GM19238 (cell line): Measurements from ENCODE around the gene IFFO2.
"Not testable (repeated sequence)": the region's sequence is repeated elsewhere in the genome, so short reads cannot be mapped to it uniquely, and the experiment has no call there.

Experiments
- DNase-seq: peaks from one replicate; pipeline ENCODE4 v3.0.0; 2011; ENCODE audit warnings: low spot score; ENCODE audit not compliant: insufficient read length

The IFFO2 gene

DNA sequence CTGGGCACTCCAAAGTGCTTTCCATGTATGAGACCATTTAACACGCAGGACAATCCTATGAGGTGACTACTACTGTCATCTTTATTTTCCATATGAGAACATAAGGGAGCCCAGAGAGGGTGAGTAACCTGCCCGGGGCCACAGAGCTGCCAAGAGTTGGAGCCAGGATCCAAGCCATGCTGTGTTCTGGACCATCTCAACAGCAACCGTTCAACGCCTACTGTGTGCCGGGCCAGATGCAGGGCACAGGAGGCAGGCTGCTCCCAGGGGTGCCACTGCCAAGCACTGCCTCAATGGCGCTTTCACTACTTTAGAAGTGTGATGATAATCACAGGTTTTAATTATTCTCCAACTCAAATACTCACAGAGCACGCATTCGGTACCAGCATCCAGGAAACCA lies 57.9 kb downstream of the IFFO2 start:
- DNase-seq: no peak

DNA sequence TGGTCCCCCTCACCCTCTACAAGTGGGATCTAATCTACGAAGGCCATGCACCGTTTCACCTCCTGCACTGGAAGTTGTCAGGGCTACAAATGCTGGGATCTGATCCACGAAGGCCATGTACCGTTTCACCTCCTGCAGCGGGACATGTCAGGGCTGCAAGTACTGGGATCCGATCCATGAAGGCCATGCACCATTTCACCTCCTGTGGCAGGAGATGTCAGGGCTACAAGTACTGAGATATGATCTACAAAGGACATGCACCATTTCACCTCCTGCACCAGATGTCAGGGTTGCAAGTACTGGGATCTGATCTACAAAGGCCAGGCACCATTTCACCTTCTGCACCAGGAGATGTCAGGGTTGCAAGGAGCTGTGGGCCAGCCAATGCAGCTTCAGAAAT lies 61.2 kb downstream of the IFFO2 start:
- no peak for DNase-seq

DNA sequence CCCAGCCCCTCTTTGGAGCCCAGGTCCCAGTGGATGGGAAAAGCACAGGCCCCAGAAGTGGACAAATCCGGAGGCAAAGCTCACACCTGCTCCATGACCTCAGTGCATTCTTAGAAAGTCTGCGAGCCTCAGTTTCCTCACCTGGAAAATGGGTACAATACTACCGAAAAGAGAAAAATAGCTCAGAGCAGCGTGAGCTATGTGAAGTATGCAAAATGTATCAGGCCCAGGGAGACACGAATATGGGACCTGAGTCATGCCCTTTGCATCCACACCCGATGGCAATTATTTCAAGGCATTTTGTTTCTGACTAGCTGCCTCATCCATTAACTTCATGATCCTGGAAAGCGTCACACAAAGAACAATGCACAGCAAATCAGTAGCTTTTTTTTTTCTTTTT lies 63.4 kb downstream of the IFFO2 start:
- no peak for DNase-seq

DNA sequence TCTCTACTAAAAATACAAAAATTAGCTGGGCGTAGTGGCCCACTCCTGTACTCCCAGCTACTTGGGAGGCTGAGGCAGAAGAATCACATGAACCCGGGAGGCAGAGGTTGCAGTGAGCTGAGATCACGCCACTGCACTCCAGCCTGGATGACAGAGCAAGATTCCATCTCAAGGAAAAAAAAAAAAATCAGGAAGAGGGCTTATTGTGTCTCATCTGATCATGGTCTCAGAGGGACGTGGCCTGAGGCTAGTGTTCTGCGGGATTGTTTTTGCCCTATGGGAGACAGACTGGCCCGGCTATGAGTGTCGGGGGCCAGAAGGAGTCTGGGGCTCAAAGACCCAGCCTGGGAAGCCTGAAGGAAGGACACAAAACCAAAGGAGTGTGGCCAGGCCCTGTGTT lies 64.6 kb downstream of the IFFO2 start:
- not testable (repeated sequence) for DNase-seq

DNA sequence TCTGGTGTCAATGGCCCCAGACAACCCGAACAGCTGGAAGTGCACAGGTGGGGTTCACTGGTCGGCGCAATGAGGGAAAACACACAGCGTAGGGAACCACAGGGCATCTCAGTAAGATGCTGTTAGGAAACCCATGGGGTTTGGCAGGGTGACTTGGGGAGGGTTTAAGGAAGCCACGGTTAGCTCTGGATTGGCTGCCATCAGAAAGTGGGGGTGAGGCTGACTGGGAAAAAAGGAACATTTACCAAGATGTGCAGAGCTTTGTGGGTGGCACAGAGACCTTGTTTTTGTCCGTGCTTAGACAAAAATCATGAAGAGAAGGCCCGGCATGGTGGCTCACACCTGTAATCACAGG lies 65.1 kb downstream of the IFFO2 start:
- no peak for DNase-seq

DNA sequence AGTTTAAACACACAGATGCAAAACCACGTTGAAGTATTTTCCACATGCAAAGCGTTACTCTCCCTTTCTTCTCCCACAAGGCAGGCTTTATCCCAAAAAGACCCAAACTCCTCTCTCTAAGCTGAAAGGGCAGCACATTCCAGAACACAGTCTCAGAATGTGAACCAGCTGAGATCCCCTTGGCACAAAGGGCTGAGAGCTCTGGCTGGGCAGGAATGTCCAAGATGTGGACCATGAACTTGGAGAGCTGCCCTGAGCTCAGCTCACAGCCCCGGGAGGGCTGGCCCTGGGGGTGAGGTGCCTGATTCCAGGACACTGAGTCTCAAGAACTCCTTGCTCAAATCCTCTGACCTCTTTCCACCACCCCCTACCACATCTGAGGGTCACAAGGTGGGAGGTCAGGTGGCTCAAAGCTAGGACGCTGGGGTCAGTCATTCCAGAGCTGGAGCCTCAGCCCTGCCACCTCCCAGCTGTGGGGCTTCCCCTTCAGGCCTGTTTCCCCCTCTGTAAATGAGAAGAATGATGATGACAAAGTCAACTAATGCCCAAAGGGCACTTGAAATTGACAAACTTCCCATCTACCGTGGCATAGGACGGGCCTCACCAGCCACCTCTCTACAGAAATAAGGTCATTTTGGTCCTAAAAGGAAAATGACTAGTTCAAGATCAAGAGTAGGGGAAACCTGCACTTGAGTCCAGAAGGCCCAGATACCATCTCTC lies 65.6 kb downstream of the IFFO2 start:
- DNase-seq: no peak

DNA sequence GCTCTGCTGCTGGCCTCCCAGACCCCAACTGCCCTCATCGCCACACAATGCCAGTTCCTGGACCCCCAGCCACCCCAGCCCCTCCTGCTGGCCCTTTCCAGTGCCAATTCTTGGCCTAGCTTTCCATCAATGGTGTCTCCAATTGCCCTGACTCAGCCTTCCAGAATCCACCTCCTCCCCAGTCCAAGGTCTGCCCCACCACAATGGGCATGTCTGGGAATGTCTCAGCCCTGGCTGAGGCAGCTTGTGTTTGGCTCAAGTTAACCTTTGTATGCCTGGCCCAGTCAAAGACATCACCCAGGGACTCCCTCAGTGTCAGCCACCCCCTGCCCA lies 70.5 kb downstream of the IFFO2 start:
- DNase-seq: no peak

DNA sequence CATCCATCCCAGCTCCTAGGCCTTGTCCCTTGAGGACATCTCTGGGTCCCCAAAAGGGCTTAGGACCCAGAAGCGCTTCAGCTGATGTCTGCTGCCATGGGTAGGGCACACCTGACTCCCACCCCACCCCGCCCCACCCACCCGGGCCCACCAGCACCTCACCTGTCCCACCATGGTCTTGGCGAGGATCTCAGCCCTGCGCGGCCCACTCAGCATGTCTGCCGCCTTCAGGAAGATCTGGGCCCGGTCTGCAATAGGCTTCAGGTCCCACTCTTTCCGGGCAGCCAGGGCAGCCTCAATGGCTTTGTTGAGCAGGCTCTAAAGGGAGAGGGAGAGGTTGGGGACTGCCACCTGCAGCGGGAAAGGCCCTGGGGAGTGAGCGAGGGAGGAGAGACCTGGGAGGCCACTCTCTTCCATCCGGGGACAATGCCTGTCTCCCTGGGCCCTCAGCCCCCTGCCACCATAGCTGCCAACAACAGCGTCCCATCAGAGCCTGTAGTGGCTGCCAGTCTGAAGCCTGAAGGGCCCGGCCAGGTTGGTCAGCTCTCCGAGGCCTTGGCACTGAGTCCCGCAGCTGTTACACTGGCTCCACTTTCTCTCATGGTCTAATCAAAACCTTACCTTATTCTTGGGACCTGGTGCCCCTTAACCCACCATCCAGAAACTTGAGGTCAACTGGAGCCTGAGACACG lies 71.0 kb downstream of the IFFO2 start:
- DNase-seq: no peak

DNA sequence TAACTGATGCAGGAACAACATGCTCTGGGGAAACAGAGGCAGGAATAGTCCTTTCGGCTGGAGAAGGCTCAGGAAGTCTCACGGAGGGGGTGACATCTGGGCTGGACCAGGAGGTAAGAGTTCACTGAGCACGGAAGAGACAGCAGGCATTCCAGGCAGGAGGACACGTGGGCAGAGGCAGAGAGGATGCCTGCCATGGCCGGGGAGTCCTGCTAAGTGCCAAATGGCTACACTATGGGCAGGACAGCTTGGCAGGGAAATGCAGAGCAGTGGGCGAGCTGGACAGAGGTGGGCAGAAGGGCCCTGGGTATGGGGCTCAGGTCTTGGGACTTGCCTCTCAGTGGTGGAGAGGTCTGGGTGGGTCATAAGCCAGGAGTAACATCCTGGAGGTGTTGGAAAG lies 71.7 kb downstream of the IFFO2 start:
- no peak for DNase-seq

DNA sequence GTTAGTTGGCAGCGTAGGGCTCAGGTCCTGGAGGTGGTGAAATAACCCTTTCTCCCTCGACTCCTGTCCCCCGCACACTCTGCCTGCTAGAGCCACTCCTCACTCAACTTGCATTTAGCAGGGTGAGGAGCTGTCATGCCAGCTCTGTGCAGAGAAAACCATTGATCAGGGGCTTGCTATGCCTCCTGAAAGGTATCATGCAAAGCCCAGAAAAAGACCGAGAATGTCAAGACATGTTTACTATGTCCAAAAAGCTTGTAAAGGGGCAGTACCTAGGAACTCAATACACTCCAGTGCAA lies 72.1 kb downstream of the IFFO2 start:
- DNase-seq: no peak

DNA sequence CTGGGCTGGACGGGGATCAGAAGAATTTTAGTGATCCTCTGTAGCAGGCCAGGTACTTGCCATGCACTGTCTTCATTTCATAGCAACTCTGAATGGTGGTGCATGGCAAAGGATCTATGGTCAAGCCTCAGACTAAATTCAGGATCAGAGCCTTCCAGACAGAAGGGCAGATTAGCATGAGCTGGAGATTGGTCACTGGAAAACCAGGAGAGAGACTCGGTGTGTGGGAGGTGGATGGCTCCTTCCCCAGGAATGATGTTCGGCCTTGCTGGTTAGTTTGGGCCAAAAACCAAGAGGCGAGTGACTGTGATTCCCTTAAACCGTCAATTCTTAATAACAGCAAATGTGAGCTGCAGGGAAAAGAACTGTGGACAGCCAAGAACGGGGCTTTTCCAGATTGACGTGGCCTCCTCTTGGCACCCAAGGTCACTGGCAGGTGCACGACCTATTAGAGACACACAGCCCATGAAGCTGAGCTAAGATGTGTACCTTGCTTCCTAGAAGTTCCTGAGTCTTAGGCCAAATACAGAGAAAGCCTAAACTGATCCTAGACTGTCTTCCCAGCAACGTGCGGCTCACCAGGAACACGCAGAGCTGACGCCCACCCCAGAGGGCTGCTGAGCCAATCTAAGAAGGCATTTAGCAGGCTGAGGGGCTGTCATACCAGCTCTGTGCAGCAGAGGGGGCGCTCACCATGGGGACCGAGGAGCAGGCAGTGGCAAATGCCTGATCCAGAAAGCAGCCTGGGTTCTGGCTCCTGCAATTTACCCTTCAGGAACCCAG lies 72.6 kb downstream of the IFFO2 start:
- DNase-seq: peak; percentile 51

DNA sequence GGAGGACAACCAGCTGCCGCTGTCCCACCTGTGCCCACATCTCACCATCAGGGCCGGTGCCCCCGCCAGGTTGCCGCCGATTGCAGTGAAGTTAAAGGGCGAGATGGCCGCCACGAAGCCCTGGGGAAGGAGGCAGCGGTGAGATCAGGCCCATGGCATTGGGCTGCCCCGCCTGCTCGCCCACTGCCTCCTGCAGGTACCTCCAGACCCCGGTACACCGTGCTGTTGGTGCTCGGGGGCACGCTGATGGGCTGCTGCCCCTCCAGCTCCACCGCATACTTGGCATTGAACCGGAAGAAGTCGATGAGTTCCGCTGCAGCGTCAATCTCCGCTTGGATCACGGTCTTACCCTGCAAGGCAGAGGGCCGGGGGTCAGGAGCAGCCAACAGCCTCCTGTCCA lies 73.4 kb downstream of the IFFO2 start:
- DNase-seq: no peak

DNA sequence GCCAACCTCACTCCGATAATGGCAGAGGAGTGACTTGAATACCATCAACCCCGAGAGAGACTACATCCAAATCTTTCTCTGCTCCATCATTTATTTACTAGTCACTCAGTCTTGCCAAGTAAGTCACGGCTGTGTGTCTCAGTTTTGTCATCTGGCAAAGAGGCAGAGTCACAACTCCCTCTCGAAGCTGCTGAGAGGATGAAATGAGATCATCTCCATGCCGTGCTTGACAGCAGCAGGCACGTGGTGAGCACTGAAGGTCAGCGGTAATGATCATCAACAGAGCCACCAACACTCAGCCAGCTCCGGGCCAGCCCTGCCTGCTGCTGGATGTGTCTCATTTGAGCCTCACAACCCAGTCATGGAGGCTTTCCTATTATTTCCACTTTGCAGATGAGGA lies 74.0 kb downstream of the IFFO2 start:
- no peak for DNase-seq

DNA sequence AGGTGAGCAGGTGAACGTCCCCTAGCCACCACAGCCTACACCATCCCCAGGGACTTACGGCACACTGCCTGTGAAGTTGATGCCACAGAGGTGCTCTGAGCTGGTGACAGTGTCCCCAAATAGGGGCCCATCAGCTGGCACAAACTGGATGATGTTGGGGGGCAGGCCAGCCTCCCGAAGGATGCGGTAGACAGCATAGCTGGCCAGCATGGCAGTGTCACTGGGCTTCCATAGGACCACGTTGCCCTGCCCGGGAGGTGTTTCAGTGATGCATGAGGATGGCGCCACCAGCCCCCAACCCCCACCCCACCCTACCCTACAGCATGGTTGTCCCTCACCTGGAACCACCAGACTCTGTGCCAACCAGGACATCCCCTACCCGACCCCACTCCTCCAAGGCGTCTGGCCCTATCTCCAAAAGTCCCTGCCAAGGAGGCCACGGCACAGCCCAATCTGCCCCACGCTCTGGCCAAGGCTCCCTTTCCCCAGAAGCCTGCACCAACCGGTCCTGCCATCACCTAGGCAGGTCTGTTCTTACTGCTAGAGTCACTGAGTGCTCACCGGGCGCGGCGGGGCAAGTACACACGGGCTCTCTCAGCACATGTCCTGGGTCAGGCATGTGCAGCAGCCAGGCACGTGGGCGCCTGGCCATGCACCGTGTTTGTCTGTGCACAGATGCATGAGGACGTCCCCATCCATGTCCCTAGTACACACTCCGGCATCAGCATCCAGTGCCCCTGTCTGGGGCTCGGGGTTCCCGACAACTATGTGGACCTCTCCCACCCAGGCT lies 74.6 kb downstream of the IFFO2 start:
- DNase-seq: no peak

DNA sequence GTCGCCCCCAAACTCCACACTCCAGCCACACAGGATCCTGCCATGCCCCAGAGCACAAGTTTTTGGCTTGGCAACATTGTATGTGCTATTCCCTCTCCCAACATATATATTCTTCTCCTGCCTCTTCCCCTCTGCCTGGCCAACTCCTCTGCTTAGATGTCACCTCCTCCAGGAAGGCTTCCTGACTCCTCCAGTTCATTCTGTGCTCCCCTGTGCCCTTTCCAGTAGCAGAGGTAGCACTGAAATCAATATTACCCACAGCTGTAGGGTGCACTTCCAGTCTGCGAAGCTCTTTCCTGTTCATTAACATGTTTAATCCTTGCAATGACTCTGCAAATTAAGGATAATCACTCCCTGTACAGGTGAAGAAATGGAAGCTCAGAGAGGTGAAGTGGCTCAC lies 75.3 kb downstream of the IFFO2 start:
- DNase-seq: no peak

DNA sequence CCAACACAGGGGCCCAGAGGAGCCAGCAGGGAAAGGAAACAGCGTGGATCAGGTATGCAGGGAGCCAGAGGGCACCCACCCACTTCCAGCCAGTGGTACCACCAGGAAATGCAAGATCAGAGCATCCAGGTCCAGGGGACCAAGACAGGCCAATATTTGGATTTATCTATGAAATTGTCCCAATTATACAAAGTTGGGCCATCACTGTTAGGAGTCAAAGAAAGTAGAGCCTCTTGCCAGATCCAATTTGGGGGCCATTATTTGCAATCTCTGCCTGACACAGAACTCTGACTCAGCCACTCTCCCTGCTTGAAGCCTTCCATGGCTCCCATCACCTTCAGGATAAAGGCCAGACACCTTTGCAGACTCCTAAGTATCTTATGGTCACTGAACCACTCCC lies 75.9 kb downstream of the IFFO2 start:
- no peak for DNase-seq

DNA sequence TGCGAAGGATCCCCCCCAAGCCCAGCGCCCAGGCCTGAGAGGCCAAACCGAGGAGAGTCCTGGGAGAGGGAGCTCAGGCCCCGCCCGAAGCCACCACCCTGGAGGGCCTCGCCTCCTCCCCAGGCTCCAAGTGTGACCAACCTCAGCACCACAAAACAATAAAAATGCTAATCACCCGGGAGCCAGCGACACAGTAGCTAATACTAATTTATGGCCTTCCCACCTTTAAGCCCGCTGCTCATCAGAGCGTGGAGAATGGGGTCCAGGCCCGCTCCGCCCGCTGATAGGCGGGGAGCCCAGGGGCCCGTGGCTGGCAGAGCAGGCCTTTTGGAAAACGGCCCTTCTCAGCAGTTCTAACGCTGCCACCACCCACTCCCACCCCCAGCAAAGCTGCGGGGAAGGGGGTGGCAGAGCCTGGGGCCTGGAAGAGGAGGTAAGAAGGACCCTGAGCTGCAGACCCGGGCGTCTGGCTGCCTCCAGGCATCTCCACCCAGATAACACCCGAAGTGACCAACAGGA lies 76.6 kb downstream of the IFFO2 start:
- DNase-seq: no peak

DNA sequence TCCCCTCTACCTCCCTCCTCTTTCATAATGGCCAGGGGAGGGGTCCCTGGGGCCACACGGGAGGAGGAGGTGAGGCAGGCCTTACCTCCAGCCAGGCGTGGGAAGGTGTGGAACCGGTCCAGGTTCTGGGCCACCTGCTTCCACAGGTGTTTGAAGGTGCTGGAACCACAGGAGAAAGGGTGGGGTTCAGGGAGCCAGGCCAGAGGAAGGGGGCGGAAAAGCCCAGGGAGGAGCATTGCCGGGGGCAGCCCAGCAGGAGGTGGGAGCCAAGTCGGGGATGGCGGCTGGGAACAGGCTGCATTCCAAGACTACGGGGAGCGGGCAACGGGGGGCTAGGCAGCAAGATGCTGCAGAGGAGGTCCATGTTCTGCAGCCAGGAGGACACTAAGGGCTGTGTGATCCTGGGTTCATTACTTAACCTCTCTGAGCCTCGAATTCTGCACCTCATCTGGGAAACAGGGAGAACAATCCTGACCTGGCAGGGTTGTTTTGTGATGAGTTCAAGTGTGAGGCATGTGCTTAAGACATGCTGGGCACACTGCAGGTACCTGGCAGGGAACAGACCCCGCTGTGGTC lies 77.2 kb downstream of the IFFO2 start:
- DNase-seq: no peak

DNA sequence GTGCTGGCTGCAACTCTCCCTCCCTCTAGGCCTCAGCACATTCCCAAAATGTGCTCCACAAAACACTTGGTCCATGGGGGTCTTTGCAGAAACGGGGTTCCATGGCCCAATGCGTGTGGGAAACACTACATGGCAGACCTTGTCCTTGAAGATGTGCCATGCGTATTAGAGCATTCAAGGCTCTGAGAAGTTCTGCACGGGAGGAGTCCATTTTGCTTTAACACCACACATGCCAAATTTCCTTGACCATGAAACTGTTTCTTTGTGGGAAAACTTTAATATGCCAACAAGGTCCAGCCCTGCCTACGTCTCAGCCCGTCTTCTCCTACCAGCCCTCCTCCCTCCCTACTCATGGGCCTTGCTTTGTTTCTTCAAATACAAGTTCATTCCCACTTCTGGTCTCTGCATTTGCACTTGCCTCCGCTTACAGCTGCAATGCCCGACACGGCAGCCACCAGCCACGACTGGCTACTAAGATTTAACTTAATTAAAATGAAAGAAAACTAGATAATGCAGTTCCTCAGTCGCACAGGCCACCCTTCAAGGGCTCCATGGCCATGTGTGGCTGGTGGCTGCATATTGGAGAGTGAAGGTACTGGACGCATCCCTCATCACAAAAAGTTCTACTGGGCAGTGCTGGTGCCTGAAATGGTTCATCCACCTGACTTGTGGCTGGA lies 77.8 kb downstream of the IFFO2 start:
- DNase-seq: no peak

DNA sequence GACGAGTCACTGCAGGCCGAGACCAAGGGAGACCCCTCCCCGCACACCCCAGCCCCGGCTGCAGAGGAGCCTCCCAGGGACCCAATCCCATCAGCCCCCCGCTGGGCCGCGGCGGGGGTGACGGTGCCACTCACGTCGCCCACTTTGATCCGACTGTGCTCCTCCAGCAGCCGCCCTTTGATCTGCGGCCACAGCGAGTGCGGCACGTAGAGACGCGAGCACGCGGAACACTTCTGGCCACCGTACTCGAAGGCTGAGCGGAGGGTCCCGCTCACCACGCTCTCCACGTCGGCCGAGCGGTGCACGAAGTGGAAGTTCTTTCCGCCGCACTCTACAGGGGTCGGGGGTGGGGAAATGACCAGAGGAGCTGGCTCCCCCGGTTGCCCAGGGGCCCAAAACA lies 79.2 kb downstream of the IFFO2 start:
- DNase-seq: no peak

DNA sequence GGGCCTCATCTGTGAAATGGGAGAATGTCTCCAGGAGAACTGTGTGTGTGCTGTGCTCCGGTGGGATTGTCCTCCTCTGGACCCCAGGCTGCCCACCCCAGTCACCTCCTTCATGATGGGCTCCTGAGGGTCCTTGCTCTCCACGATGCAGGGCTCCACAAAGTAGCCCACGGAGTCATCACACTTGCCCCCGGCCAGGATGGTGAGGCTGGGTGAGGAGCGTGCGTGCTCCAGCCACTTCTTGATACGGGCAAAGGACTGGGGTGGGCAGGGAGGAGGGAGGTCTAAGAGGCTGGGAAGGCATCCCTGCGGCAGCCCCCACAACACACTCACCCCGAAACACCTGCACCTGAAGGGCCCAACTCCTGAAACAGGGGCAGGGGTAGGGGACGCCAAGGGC lies 80.3 kb downstream of the IFFO2 start:
- DNase-seq: no peak
